Fibroblast of villous mesenchyme (primary cell): Measurements from ENCODE around the gene TMC3. TPM values are rescaled to one million over a fixed set of nuclear protein-coding genes. Genes with fewer than 3 reads are reported as not detected.
"Not testable (repeated sequence)": the region's sequence is repeated elsewhere in the genome, so short reads cannot be mapped to it uniquely, and the experiment has no call there.

Experiments
- DNase-seq: peaks from one replicate; pipeline ENCODE4 v3.0.0-alpha.2; 2010; ENCODE audit warnings: low read depth
- H3K4me3 ChIP-seq: 2 replicates; pipeline ENCODE4 v1.5.1; 2011; ENCODE audit warnings: low read depth, mild to moderate bottlenecking, low read length
- total RNA-seq: library from RNA; depleted of rRNA; stranded (reverse); fragments of >200 nt; gene quantifications from 2 replicates; pipeline ENCODE4 v1.2.3, GENCODE V29; 2012
- TF ChIP-seq, protein P1 (sequence below): IDR thresholded peaks from 2 replicates; pipeline ENCODE4 v1.5.1; 2012; ENCODE audit warnings: low read depth, mild to moderate bottlenecking, low read length; ENCODE audit not compliant: insufficient read depth

Gene TMC3
- not detected in 2 replicates for total RNA-seq

DNA sequence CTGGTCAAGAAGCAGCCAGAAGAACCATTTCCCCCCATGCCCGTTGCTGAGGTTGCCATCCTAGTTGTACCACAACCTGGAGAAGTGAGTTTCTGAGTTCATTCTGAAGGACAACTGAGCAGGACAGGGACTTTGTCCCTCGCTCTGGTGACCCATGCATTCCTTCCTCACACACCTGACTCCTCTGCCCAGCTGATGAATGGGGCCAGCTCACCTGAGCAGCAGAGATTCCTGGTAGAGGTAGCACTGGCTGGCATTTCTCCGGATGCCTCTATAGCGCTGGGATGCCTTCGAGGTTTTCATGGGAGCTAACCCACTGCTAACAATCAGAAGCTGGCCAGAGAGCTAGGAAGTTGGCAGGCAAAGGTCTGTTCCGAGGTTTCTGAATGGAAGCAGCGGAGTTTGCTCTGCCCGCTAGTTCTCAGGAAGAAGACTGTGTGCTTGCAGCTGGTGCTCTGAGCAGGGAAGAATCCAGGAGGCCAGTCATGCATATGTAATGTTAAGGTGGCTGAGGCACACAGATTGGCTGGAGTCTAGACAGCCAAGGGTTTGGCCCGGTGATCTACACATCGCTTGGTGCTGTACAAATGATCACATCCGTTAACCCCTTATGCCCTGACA is at the start of gene TMC3:
Gene TMC3, minus strand, starts transcription at position 439 of the 621 bp plus-strand sequence. Its CDS starts 136 bp downstream, at position 303.
- DNase-seq = no peak
- no peak within 1 kb of the TSS for H3K4me3 ChIP-seq

DNA sequence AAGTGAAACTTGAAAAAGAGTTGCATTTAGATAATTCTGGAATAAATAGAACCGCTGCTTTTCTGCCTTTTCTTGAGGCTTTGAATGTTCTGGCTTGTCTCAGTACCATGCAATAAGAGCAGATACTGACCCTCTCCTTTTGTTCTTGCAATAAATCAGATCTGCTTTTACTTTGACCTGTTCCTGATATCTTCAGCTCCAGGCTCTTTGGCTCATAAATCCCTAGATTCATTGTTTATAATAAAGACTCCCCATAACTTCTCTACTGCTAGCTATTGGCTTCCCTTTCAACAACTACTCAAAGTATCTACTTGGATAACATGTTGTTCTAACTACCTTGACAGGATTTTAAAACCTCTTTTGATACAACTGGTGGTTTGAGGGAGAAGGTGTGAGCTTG is 47.4 kb upstream of the TMC3 start:
- no peak for DNase-seq
- no peak overlapping the region for H3K4me3 ChIP-seq
- TF ChIP-seq, protein P1, sequence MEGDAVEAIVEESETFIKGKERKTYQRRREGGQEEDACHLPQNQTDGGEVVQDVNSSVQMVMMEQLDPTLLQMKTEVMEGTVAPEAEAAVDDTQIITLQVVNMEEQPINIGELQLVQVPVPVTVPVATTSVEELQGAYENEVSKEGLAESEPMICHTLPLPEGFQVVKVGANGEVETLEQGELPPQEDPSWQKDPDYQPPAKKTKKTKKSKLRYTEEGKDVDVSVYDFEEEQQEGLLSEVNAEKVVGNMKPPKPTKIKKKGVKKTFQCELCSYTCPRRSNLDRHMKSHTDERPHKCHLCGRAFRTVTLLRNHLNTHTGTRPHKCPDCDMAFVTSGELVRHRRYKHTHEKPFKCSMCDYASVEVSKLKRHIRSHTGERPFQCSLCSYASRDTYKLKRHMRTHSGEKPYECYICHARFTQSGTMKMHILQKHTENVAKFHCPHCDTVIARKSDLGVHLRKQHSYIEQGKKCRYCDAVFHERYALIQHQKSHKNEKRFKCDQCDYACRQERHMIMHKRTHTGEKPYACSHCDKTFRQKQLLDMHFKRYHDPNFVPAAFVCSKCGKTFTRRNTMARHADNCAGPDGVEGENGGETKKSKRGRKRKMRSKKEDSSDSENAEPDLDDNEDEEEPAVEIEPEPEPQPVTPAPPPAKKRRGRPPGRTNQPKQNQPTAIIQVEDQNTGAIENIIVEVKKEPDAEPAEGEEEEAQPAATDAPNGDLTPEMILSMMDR = no peak

More for the DNA sequence above, at the start of gene TMC3:
- TF ChIP-seq, protein P1 = no peak

DNA sequence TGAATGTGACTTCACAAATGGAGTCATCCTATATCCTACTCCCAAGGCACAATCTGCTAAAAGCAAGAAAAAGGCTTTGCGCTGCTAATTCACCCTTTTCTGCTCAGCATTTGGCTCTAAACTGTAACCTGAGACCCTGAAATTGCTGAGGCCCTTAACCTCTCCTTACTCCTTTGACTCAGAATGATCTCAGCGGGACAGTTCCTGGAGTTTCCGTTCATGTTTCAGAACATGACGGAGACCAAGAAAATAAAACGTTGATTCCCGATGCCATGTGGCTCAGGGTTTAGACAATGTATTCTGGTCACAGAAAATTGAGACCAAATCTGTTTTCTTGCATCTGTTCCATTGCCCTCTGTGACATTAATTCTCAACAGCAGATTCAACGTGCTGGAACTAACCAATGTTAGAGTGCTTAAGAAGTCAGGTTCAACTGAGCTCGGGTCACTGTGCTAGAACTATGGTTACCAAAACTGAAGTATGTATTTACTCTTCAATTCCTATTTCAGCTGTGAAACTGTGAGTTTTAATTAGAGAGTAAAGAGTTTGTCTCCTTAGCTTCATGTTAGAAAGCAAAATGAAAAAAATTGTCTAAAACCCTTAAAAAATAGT is 45.4 kb upstream of the TMC3 start:
- no peak for DNase-seq
- H3K4me3 ChIP-seq = no peak overlapping the region
- TF ChIP-seq, protein P1 = no peak

DNA sequence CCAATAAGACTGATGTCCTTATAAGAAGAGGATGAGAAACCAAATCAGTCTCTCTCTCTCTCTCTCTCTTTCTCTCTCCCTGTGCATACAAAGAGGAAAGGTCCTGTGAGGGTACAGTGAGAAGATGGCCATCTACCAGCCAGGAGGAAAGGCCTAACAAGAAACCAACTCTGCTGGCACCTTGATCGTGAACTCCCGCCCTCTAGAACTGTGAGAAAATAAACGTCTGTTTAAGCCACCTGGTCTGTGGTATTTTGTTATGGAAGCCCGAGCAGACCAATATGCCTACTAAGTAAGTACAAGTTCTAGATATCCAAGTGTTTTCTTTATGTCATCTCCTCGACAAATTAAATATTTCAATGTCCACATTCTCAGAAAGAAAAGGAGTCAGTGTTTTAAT is 44.9 kb upstream of the TMC3 start:
- no peak for DNase-seq
- no peak overlapping the region for H3K4me3 ChIP-seq
- TF ChIP-seq, protein P1 = no peak

DNA sequence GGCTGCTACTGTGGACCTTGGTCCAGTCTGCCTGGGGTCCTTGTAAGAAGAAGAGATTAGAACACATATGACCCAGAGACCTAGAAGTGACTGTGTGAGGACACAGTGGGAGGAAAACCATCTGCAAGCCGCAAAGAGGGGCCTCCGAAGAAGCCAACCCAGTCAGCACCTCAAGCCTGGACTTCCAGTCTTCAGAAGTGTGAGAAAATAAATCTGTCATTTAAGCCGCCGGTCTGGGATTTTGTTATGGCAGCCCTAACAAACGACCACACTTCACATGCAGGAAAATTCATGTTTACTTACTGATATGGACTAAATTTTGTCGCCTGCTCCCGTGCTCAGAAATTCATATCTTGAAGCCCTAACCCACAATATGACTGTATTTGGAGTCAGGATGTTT is 44.4 kb upstream of the TMC3 start:
- TF ChIP-seq, protein P1 = no peak
- no peak for DNase-seq
- no peak overlapping the region for H3K4me3 ChIP-seq

DNA sequence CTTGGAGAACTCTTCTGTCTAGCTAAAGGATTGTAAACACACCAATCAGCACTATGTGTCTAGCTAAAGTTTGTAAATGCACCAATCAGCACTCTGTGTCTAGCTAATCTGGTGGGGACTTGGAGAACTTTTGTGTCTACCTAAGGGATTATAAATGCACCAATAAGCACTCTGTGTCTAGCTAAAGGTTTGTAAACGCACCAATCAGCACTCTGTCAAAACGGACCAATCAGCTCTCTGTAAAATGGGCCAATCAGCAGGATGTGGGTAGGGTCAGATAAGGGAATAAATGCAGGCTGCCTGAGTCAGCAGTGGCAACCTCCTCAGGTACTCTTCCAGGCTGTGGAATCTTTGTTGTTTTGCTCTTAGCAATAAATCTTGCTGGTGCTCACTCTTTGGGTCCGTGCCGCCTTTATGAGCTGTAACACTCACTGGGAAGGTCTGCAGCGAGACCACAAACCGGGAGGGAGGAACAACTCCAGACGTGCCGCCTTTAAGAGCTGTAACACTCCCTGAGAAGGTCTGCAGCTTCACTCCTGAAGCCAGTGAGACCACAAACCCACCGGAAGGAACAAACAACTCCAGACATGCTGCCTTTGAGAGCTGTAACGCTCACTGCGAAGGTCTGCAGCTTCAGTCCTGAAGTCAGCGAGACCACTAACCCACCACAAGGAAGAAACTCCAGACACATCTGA is 40.4 kb upstream of the TMC3 start:
- H3K4me3 ChIP-seq, DNase-seq: not testable (repeated sequence)

DNA sequence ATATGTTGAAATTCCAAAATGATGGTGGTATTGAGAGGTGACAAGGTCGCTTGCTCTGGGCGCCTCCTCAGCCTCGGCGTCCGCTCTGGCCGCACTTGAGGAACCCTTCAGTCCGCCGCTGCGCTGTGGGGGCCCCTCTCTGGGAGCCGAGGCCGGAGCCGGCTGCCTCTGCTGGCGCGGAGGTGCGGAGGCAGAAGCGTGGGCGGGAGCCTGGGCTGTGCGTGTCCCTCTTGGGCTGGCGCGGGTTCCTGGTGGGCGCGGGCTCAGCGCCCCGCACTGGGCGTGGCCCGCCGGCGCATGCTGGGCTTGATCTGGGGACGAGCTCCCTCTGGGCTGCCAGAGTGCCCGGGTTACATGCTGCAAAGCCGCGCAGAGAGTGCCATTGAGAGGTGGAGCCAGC is 39.8 kb upstream of the TMC3 start:
- TF ChIP-seq, protein P1 = no peak
- no peak overlapping the region for H3K4me3 ChIP-seq
- DNase-seq = no peak
